ENCODE data around the gene APMAP. TPM values are rescaled to one million over a fixed set of nuclear protein-coding genes. Genes with fewer than 3 reads are reported as not detected.

Gene APMAP
- total RNA-seq, 2 experiments from 2014 or later = 27.7 to 28.0 TPM

DNA sequence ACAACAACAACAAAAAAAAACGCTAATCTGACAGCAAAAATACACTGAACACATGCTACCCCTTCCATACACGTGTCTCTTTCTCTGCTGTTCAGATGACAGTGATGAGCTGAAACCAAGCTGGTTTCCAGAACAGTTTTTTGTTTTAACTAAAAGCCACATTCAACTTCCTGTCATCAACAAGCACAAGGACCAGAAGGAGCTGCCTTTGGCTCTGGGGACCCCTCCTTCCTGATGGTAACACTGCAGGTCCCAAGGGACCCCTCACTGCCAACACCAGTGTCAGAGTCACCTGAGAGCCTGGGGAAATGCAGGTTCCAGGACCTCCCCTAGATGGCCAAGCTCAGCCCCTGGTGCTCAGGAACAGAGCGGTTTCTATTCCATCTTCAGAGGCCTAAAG lies 37.5 kb downstream of the APMAP start:
- H3K36me3 ChIP-seq (ENCODE audit: insufficient read depth, low read length) = no peaks in the 10 kb centered on the region; the same call in 1 of the 2 replicates
- no peaks in the 10 kb centered on the region for H3K79me2 ChIP-seq (ENCODE audit: insufficient read depth, low read depth, low read length)
- H3K9me3 ChIP-seq (ENCODE audit: low read length) = no peaks in the 10 kb centered on the region
- ChIA-PET POLR2A (interaction anchor here (0.6 to 1.4 kb wide), 4 partner anchors 10 to 232 kb away, joined by 3 to 4 read pairs (median 3); no protein-coding TSS in a partner anchor), CTCF (ENCODE audit: unreplicated experiment) (no interaction called here)
- DNase-seq (ENCODE audit: low spot score) = peak; percentile 69
- no peak overlapping the region for H3K27ac ChIP-seq (ENCODE audit: low read depth, low read length, poor library complexity, severe bottlenecking)
- BruUV-seq (replicated peaks) = no TSS peak
- no peak overlapping the region for H2AFZ ChIP-seq (ENCODE audit: low read length)
- no peak for TF ChIP-seq EZH2phosphoT487 (IDR thresholded peaks at IDR 0.05; ENCODE audit: borderline replicate concordance, low read depth, low read length)
- TF ChIP-seq, protein P1, sequence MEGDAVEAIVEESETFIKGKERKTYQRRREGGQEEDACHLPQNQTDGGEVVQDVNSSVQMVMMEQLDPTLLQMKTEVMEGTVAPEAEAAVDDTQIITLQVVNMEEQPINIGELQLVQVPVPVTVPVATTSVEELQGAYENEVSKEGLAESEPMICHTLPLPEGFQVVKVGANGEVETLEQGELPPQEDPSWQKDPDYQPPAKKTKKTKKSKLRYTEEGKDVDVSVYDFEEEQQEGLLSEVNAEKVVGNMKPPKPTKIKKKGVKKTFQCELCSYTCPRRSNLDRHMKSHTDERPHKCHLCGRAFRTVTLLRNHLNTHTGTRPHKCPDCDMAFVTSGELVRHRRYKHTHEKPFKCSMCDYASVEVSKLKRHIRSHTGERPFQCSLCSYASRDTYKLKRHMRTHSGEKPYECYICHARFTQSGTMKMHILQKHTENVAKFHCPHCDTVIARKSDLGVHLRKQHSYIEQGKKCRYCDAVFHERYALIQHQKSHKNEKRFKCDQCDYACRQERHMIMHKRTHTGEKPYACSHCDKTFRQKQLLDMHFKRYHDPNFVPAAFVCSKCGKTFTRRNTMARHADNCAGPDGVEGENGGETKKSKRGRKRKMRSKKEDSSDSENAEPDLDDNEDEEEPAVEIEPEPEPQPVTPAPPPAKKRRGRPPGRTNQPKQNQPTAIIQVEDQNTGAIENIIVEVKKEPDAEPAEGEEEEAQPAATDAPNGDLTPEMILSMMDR (conservative IDR thresholded peaks at IDR 0.05; ENCODE audit: low read length) = no peak
- H4K20me1 ChIP-seq (ENCODE audit: insufficient read depth, low read length) = no peaks in the 10 kb centered on the region
- intact Hi-C loops (cut with micrococcal nuclease; ENCODE audit: unreplicated experiment) = no loop called here
- no peak overlapping the region for H3K4me3 ChIP-seq (ENCODE audit: low read depth, low read length, poor library complexity, severe bottlenecking)
- peaks cover 9% of the 10 kb centered on the region for H3K4me1 ChIP-seq (ENCODE audit: insufficient read depth, low read length, poor library complexity, severe bottlenecking)
- H3K4me2 ChIP-seq (ENCODE audit: low read length) = 0 out of 2 replicates have a peak overlapping the region, but pooled peaks have one; percentile 22
- no peaks in the 10 kb centered on the region for H3K9me2 ChIP-seq (ENCODE audit: insufficient read depth, low read length)

DNA sequence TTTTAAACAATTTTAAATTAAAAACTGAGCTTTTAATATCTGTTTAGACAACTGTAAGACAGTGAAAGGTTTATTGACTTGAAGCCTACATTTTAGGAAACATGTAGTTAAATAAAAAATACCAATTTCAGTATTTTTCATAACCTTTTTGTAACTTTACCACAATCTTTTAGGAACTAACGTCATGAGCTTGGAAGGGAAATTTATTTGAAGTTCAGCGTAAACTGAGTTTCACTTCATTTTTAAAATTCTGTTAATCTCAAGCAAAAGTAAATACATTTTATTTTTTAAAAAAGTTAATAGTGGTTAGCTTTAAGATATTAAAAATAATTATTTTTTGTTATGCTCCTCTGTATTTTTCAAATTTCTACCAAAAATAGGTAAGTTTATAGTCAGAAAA lies 38.0 kb downstream of the APMAP start:
- H3K4me1 ChIP-seq (ENCODE audit: insufficient read depth, low read length, poor library complexity, severe bottlenecking) = peaks cover 9% of the 10 kb centered on the region
- H3K36me3 ChIP-seq (ENCODE audit: insufficient read depth, low read length) = no peaks in the 10 kb centered on the region; the same call in 1 of the 2 replicates
- POLR2A ChIA-PET = interaction anchor here (0.6 to 1.4 kb wide), 4 partner anchors 10 to 232 kb away, joined by 3 to 4 read pairs (median 3); no protein-coding TSS in a partner anchor
- H3K79me2 ChIP-seq (ENCODE audit: insufficient read depth, low read depth, low read length) = no peaks in the 10 kb centered on the region
- no TSS peak for BruUV-seq (replicated peaks)
- TF ChIP-seq, protein P1 (conservative IDR thresholded peaks at IDR 0.05; ENCODE audit: low read length) = no peak
- TF ChIP-seq EZH2phosphoT487 (IDR thresholded peaks at IDR 0.05; ENCODE audit: borderline replicate concordance, low read depth, low read length) = no peak
- intact Hi-C loops (cut with micrococcal nuclease; ENCODE audit: unreplicated experiment) = no loop called here
- H4K20me1 ChIP-seq (ENCODE audit: insufficient read depth, low read length) = no peaks in the 10 kb centered on the region
- no peak overlapping the region for H3K4me3 ChIP-seq (ENCODE audit: low read depth, low read length, poor library complexity, severe bottlenecking)
- CTCF ChIA-PET (ENCODE audit: unreplicated experiment) = no interaction called here
- no peaks in the 10 kb centered on the region for H3K9me3 ChIP-seq (ENCODE audit: low read length)
- no peaks in the 10 kb centered on the region for H3K9me2 ChIP-seq (ENCODE audit: insufficient read depth, low read length)
- H3K27ac ChIP-seq (ENCODE audit: low read depth, low read length, poor library complexity, severe bottlenecking) = no peak overlapping the region
- no peak overlapping the region for H2AFZ ChIP-seq (ENCODE audit: low read length)
- no peak for DNase-seq (ENCODE audit: low spot score)
- H3K4me2 ChIP-seq (ENCODE audit: low read length) = 0 out of 2 replicates have a peak overlapping the region, but pooled peaks have one; percentile 22

DNA sequence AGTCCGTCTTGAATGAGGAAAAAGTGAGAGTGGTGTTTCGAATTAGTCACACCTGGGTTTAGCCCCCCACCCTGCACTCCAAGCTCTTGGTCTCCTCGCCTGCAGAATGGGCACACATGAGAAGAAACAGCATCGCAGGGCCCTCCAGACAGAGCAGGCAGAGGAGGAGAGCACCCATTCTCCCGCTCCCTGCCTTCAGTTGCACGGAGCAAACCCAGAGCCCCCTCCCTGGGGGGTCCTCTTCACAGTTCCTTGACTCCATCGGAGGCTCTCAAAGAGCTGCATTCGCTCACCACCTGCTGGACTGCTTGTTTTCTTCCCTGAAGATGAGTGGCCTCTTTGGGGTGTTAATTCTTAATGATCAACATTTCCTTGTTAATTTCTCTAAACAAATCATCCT lies 38.4 kb downstream of the APMAP start:
- no peak for DNase-seq (ENCODE audit: low spot score)
- Histone ChIP-seq H2AFZ (ENCODE audit: low read length) (no peak overlapping the region), H3K79me2 (ENCODE audit: insufficient read depth, low read depth, low read length) (no peaks in the 10 kb centered on the region), H3K9me3 (ENCODE audit: low read length) (no peaks in the 10 kb centered on the region), H3K4me2 (ENCODE audit: low read length) (no peak overlapping the region), H4K20me1 (ENCODE audit: insufficient read depth, low read length) (no peaks in the 10 kb centered on the region), H3K27ac (ENCODE audit: low read depth, low read length, poor library complexity, severe bottlenecking) (no peak overlapping the region), H3K4me1 (ENCODE audit: insufficient read depth, low read length, poor library complexity, severe bottlenecking) (peaks cover 9% of the 10 kb centered on the region), H3K36me3 (ENCODE audit: insufficient read depth, low read length) (no peaks in the 10 kb centered on the region), H3K4me3 (ENCODE audit: low read depth, low read length, poor library complexity, severe bottlenecking) (no peak overlapping the region), H3K9me2 (ENCODE audit: insufficient read depth, low read length) (no peaks in the 10 kb centered on the region)
- intact Hi-C loops (cut with micrococcal nuclease; ENCODE audit: unreplicated experiment) = no loop called here
- TF ChIP-seq, protein P1 (conservative IDR thresholded peaks at IDR 0.05; ENCODE audit: low read length) = no peak
- TF ChIP-seq EZH2phosphoT487 (IDR thresholded peaks at IDR 0.05; ENCODE audit: borderline replicate concordance, low read depth, low read length) = no peak
- ChIA-PET CTCF (ENCODE audit: unreplicated experiment) (no interaction called here), POLR2A (interaction anchor here (0.6 to 1.4 kb wide), 4 partner anchors 11 to 231 kb away, joined by 3 to 4 read pairs (median 3); no protein-coding TSS in a partner anchor)
- no TSS peak for BruUV-seq (replicated peaks)
